BE2C (cell line): Measurements from ENCODE around the gene NBR1.
"Not testable (repeated sequence)": the region's sequence is repeated elsewhere in the genome, so short reads cannot be mapped to it uniquely, and the experiment has no call there.

Source experiments
- DNase-seq: peaks from one replicate; pipeline ENCODE4 v3.0.0-alpha.2; 2020
- H3K27me3 ChIP-seq: fragments of 250-450 bp; sonication (Bioruptor Pico); 2 replicates; pipeline ENCODE4 v1.5.1; 2020; ENCODE audit warnings: mild to moderate bottlenecking
- H3K36me3 ChIP-seq: fragments of 250-450 bp; sonication (Bioruptor Pico); 2 replicates; pipeline ENCODE4 v1.5.1; 2020; ENCODE audit warnings: mild to moderate bottlenecking
- H3K4me1 ChIP-seq: fragments of 250-450 bp; sonication (Bioruptor Pico); 2 replicates; pipeline ENCODE4 v1.5.1; 2020
- H3K4me3 ChIP-seq: 2 replicates; pipeline ENCODE4 v1.5.1; 2011; ENCODE audit warnings: low read depth, low read length
- H3K9me3 ChIP-seq: fragments of 250-450 bp; sonication (Bioruptor Pico); 2 replicates; pipeline ENCODE4 v1.5.1; 2020
- TF ChIP-seq, protein P1 (sequence below): IDR thresholded peaks from 2 replicates; pipeline ENCODE4 v1.5.1; 2012; ENCODE audit warnings: mild to moderate bottlenecking, low read depth, low read length

Gene NBR1

DNA sequence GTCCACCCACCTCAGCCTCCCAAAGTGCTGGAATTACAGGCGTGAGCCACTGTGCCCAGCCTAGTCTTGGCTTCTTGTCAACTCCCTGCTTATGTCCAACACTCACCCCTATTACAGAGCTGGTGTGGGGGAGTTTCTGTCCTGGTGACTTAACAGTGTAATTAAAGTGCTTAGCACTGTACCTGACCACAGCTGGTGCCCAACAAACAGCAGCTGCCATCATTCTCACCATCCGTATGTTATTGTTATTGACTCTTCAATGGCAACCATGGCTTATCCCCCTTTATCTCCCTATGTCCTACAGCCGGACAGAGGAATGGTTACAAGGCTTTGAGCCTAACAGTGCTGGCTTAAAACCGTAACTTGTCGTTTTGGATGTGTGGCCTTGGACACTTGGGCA is 28.9 kb upstream of the NBR1 start:
- no peak for DNase-seq
- H3K4me1 ChIP-seq: no peaks in the 10 kb centered on the region
- TF ChIP-seq, protein P1, sequence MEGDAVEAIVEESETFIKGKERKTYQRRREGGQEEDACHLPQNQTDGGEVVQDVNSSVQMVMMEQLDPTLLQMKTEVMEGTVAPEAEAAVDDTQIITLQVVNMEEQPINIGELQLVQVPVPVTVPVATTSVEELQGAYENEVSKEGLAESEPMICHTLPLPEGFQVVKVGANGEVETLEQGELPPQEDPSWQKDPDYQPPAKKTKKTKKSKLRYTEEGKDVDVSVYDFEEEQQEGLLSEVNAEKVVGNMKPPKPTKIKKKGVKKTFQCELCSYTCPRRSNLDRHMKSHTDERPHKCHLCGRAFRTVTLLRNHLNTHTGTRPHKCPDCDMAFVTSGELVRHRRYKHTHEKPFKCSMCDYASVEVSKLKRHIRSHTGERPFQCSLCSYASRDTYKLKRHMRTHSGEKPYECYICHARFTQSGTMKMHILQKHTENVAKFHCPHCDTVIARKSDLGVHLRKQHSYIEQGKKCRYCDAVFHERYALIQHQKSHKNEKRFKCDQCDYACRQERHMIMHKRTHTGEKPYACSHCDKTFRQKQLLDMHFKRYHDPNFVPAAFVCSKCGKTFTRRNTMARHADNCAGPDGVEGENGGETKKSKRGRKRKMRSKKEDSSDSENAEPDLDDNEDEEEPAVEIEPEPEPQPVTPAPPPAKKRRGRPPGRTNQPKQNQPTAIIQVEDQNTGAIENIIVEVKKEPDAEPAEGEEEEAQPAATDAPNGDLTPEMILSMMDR: no peak
- 0 out of 2 replicates have a peak, but pooled peaks cover 2% of the 10 kb centered on the region for H3K36me3 ChIP-seq
- no peak overlapping the region for H3K4me3 ChIP-seq
- H3K9me3 ChIP-seq: no peaks in the 10 kb centered on the region
- H3K27me3 ChIP-seq: no peaks in the 10 kb centered on the region

DNA sequence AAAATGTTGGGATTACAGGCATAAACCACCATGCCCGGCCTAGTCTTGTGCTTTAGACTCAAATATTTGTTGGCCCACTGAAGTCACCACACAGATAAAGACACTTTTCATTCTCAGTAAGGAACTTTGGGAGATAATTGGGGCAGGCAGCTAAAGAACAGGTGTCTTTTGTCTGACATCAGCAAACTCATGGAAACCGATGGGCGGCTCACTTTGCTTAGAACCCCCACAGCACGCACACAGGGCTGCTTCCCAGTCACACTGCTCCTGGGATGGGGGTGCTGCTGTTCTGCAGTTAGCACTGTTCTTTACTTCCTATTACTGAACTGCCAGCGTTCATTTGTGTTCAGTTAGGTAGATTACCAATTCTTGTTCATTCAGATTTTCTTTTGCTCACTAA is 27.8 kb upstream of the NBR1 start:
- H3K36me3 ChIP-seq: 0 out of 2 replicates have a peak, but pooled peaks cover 2% of the 10 kb centered on the region
- no peak overlapping the region for H3K4me3 ChIP-seq
- TF ChIP-seq, protein P1: no peak
- H3K9me3 ChIP-seq: no peaks in the 10 kb centered on the region
- DNase-seq: no peak
- no peaks in the 10 kb centered on the region for H3K4me1 ChIP-seq
- H3K27me3 ChIP-seq: no peaks in the 10 kb centered on the region

DNA sequence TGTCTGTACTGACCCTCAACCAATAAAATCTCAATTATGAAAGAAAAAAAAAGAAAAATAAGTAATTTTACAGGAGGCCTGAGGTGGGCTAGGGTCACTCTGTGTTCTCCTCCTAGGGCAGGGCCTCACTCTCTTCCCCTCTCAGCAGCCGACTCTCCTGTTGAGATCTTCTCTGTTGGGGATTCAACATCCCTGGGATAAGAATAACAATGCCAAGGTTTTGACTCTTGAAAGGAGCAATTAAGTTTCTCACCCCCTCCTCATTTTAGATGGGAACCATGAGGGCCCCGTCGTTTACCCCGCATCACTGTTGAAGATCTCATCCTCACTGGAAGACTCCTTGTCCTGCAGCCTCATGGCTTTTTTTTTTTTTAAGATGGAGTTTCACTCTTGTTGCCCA is 24.4 kb upstream of the NBR1 start:
- H3K4me3 ChIP-seq: no peak overlapping the region
- 0 out of 2 replicates have a peak, but pooled peaks cover 2% of the 10 kb centered on the region for H3K36me3 ChIP-seq
- no peaks in the 10 kb centered on the region for H3K4me1 ChIP-seq
- TF ChIP-seq, protein P1: no peak
- H3K27me3 ChIP-seq: no peaks in the 10 kb centered on the region
- DNase-seq: no peak
- H3K9me3 ChIP-seq: no peaks in the 10 kb centered on the region

DNA sequence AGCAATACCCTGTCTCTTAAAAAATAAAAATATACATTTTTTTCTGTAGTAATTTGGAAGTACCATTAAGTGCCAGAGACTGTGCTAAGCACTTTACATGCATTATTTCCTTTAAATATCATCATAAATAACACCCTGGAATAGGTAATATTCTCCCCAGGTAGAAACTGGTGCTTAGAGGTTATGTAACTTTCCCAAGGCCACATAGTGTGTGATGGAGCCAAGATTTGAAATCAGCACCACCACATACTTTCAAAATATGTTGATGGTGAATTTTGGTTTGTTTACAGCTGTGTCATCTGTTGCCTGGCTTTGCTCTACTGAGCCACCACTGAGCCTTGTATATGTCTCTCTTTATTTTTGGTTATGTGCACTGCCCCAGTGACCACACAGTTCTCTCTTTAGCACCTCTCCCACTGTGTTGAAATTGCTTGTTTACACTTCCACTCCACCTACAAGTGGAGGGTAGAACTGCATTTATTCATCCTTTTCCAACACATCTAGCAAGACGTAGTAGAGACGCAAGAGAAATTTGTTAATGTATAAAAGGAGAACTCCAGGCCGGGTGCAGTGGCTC is 19.0 kb upstream of the NBR1 start:
- no peaks in the 10 kb centered on the region for H3K36me3 ChIP-seq
- no peak for DNase-seq

DNA sequence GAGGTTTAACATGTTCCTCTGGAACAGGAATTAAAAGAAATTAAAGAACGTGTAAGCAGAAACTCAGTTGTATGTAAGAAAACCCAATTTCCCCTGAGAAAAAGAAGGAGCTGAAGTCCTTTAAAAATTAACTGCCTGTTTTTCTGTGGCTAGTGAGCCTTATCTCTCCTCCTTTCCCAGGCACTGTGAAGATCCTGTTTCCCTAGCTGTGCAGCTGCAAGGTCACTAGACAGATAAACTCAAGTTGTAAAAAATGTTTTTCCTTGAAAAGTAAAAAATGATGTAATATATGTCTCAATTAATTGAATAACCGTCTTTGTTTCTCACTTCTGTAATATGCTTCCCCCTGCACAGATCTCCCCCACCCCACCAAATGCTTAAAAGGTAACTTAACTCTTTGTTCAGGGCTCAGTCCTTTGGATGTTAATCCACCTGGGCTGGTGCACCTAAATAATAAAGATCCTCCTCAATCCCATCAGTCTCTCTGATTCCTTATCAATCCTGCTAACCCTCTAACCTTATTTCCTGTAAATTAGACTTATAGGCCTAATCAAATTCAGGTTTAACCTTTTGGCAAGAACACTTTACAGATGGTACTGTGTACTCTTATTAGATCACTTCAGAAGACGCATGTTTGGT is 17.7 kb upstream of the NBR1 start:
- not testable (repeated sequence) for H3K4me1 ChIP-seq, H3K36me3 ChIP-seq, DNase-seq, H3K9me3 ChIP-seq, H3K4me3 ChIP-seq, H3K27me3 ChIP-seq

More for the DNA sequence above, 19.0 kb upstream of the NBR1 start:
- Histone ChIP-seq H3K27me3 (no peaks in the 10 kb centered on the region), H3K9me3 (no peaks in the 10 kb centered on the region), H3K4me1 (no peaks in the 10 kb centered on the region), H3K4me3 (no peak overlapping the region)
- TF ChIP-seq, protein P1: no peak

DNA sequence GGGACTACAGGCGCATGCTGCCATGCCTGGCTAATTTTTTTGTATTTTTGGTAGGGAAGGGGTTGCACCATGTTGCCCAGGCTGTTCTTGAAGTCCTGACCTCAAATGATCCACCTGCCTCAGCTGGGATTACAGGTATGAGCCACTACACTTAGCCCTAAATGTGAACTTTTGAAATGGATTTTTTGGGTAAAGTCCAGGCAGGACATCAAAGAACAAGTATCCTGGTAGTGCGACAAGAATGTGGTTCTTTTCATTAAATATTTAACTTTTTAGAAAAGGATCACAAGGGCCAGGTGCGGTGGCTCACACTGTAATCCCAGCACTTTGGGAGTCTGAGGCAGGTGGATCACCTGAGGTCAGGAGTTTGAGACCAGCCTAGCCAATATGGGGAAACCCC is 15.3 kb upstream of the NBR1 start:
- TF ChIP-seq, protein P1: no peak
- Histone ChIP-seq H3K36me3 (peaks cover 9% of the 10 kb centered on the region), H3K9me3 (no peaks in the 10 kb centered on the region), H3K4me1 (no peaks in the 10 kb centered on the region), H3K4me3 (no peak overlapping the region), H3K27me3 (no peaks in the 10 kb centered on the region)
- DNase-seq: no peak

DNA sequence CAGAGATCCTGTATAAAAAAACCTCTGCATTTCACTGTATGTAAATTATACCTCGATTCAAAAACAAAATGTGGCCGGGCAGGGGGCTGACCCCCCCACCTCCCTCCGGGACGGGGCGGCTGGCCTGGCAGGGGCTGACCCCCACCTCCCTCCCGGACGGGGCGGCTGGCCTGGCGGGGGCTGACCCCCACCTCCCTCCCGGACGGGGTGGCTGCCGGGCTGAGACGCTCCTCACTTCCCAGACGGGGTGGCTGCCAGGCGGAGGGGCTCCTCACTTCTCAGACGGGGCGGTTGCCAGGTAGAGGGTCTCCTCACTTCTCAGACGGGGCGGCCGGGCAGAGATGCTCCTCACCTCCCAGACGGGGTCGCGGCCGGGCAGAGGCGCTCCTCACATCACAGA is 11.8 kb upstream of the NBR1 start:
- not testable (repeated sequence) for H3K4me3 ChIP-seq, H3K36me3 ChIP-seq, DNase-seq, H3K27me3 ChIP-seq, H3K4me1 ChIP-seq, H3K9me3 ChIP-seq

DNA sequence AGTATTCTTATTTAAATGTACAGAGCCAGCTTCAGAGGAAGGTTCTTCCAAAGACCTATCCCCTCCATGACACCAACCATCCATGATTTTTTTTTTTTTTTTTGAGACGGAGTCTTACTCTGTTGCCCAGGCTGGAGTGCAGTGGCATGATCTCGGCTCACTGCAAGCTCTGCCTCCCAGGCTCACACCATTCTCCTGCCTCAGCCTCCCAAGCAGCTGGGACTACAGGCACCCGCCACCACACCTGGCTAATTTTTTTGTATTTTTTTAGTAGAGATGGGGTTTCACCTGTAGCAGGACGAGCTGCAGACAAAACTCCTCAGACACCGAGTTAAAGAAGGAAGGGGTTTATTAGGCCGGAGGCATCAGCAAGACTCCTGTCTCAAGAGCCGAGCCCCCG is 11.1 kb upstream of the NBR1 start:
- not testable (repeated sequence) for H3K4me1 ChIP-seq, H3K36me3 ChIP-seq, DNase-seq, H3K9me3 ChIP-seq, H3K4me3 ChIP-seq, H3K27me3 ChIP-seq

DNA sequence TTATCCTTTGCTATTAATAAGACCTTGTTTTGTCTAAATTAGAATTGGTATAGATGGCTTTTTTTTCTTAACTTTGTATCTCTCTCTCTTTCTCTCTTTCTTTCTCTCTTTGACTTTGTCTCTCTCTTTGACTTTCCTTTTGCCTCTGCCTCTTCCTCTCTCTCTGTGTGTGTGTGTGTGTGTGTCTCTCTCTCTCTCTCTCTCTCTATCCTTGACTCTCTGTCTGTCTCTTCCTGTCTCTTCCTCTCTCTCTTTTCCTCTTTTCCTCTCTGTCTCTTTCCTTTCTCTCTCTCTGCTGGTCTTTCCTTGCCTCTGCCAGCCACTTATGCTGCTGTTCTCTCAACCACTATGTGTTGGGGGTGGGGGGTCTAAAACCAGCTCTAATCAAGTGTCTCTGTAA is 5.0 kb upstream of the NBR1 start:
- not testable (repeated sequence) for H3K27me3 ChIP-seq, H3K36me3 ChIP-seq, H3K9me3 ChIP-seq, DNase-seq, H3K4me3 ChIP-seq, H3K4me1 ChIP-seq
